Measurements from ENCODE around the gene A1CF.
"Not testable (repeated sequence)": the region's sequence is repeated elsewhere in the genome, so short reads cannot be mapped to it uniquely, and the experiment has no call there.

Gene A1CF

DNA sequence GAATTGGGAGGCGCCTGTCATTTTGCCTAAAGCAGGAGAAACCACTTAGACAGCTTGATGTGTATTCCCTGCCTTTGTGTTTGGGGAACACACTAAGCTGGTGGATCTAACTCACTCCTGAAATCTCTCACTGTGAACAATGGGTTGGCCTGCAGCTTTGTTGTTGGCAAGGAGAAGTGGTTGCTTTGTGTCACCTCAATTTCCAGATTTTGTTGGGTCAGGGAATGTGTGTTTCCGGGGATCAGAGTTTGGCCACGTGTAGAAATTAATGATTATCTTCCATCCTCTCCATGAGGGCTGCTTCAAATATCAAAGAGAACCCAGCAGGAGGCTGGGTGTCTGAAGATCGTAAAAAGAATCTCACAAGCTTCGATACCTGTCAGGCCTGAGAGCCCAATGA, 27.8 kb downstream of the A1CF start:
- DNase-seq: no peak

DNA sequence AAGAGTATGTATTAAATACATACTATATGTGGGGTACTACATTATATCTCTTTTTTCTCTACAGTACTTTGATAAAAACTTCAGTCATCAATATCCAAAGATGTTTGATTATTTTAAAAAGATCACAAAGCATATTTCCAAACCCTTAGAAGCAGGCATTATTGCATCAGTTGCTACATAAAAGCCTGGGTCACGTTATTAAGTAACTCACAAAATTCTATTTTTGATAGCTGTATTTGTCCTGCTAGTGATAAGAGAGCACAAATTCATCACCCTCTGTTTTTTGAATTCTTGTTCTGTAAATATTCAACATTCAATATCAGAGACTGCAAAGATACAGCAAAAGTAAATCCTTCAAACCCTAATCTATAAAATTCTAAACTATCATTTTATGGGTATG, 30.0 kb downstream of the A1CF start:
- DNase-seq: no peak

DNA sequence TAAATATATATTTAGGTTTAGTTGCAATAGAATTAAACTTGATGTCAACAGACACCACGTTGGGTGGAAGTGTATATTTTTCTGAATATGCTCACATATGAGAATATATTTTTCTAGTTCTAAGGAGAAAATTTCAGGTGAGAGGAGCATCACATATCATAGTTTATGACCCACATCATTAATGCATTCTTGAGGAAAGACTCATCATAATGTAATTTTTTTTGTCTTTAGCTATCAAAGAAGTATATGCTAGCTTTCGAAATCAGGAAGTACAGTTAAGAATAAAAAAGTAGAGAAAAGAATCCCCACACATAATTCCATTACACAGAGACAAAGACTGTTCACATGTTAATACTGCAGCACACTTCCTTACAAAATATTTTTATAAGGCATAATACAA, 30.4 kb downstream of the A1CF start:
- DNase-seq: no peak

DNA sequence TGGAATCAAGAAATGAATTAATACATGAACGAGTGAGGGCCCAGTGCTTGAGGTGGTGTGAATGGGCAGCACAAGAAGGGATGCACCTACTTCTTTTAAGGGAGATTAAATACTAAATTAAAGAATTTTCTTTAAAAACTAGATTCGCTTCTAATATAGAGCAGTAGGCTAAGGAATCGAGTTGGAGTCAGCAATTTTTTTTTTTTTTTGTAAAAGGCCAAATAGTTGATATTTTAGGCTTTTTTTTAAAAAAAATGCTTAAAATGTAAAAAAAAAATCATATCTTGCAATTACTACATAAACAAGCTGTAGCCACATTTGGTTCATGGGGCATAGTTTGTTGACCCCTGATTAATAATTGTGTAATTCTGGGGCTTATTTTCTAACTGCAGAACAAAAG, 31.9 kb downstream of the A1CF start:
- no peak for DNase-seq

DNA sequence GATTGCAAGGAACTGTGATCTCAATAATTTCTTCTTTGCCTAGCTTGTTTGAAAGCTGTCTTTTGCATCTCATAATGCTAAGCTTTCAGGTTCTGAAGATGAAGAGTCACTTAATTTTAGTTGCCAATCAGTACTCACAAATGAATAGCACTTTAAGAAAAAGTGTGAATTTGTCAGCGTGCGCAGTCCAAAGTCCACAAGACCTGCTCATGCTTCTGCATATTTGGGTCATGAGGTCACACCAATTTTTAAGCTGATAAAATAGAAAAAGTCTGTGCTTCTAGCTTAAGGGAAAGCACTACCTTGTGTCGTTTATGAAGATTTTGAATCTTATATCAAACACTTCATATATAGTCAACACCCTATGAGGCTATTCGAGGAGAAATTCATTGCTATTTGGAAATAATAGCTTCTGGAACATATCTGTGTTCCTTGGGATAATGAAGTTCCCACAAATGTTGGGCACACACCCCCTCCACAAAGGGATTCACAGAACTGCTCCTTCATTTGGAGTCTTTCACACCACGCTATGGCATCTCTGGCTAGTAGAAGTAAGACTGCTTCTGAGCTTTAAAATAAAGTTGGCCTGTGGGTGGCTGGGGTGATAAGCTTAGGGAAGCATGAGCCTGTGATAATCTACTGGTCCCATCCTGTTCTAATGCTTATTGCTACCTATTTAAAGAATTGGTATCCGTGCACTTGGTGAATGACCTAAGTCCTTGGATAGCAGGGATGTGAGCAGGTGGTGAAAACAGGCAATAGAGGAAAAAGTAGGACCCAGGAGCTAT, 33.3 kb downstream of the A1CF start:
- DNase-seq: no peak

DNA sequence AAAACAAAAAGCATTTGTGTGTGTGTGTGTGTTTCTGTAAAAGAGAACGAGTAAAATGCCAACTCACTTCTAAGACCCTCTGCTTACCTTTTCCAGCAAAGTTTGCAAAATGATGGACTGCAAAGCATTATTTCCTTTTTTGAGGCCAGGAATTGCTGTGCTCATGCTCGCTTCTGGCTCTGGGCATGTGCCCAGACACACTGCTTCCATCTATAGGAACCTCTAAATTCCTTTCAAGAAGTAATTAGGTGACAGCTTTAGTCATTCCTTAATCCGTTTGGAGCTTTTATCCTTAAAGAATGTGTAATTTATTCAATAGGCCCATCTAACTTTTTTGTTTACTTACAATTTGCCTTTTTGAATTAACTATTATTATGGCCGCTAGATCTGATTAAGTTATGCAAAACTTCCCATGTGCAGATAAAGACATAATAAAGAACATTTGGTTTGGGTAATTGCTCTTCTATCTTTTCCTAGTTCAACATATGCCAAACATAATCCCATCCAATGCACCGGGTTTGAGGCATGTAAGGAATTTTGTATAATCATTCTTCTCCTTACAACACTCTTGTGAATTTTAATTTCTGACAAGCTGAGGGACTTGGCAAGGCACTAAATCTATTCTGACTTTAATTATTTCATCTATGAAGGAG, 34.7 kb downstream of the A1CF start:
- DNase-seq: no peak

DNA sequence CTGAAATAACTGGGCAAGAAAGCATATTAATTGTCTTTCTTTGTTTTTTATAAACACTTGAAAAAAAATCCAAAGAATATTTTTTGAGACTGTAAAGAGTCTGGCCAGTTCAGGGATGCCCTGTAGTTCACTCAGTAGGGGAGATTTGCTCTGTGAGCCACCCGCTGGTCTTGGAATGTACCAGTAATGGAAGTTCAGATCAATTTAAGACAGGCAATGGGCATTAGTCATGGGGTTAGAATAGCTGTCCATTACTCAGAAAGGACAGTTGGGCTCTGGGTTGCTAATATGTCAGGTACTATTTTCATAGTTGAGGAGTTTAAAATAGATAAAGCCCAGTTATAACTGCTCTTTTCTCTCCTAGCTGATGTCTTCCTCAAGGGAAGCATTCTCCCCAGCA, 38.7 kb downstream of the A1CF start:
- no peak for DNase-seq

DNA sequence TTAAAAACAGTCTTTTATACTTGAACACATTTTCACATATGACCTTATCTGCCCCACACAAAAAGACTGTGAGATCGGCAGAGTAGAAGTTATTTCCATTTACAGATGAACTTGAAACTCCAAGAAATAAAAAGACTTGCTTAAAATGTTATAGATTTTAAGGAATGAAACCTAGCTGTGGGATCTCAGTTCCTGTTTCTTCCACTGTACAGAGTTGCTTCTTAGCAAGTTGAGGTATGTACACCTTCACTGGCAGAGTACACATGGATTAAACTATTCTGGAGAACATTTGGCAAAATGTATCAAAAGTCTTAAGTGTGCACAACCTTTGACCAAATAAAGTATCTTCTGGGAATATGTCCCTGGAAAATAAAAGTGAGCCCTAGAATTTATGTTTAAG, 48.3 kb downstream of the A1CF start:
- no peak for DNase-seq

DNA sequence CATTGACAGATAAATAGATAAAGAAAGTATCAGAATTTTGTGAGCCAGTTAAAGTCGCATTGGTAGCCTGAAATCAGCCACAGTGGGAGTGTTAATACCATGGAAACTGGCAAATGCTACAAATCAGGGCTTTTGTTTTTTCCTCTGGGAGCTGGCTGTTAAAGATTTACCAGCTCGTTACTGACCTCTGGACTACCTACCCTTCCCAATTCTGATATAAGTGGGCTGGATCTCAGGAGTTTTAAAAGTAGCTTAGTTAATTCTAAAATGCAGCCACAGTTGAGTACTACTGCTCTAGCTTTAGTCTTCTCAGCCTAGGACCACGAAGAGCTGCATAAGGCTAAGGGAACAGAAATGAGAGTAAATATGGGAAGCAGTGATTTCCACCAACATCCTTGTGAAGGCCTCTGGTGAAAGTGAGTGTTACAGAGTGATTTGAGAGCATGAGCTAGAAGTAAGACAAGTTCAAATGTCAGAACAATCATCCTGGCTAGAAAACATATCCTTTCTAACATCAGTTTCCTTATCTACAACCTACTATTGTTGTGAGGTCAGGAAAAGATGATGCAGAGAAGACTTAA, 53.2 kb downstream of the A1CF start:
- DNase-seq: no peak

DNA sequence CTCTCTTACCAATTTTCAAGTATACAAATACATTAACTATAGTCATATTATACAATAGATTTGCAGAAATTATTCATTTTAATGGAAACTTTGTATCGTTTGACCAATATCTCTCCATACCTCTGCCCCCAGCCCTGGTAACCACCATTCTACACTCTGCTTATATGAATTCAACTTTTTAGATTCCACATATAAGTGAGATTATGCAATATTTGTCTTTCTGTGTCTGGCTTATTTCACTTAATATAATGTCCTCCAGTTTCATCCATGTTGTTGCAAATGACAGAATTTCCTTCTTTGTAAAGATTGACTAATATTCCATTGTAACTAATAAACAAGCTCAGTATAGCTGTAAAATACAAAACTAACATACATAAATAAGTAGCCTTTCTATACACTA, 55.4 kb downstream of the A1CF start:
- DNase-seq: no peak

DNA sequence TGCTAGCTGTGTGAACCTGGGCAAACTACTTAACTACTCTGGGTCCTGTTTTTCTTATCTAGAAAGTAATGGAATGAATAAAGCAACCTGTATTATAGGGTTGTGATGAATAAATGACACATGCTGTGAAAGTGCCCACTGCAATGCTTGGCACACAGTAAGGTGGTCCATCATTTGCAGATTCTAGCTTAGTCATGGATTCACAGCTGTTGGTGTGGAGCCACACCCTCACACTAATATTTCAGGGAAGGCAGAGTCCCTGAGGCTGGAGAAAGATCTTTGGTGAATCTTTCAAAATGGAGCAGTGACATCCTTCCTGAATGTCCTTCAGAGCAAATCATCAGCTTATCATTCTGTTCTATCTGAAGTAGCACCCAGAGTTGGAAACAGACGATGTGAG, 60.6 kb downstream of the A1CF start:
- no peak for DNase-seq

DNA sequence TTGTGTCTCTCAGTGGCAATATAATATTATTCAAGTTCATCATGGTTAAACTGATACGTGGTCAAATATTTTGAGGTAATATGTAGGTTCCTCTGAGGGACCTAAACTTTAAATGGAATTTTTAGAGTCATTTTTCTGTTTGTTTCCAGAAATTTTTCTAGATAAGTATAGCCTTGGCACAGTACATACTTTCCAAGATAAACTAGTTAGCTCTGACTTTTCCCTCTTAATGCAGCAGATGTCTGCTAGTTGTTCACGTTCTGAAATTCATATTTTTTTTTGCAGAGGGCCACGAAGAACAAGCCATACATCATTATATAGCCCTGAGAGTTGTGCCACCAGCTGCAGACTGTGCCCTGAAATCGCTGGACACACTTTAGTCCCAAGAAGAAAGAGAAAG, 61.6 kb downstream of the A1CF start:
- DNase-seq: no peak

DNA sequence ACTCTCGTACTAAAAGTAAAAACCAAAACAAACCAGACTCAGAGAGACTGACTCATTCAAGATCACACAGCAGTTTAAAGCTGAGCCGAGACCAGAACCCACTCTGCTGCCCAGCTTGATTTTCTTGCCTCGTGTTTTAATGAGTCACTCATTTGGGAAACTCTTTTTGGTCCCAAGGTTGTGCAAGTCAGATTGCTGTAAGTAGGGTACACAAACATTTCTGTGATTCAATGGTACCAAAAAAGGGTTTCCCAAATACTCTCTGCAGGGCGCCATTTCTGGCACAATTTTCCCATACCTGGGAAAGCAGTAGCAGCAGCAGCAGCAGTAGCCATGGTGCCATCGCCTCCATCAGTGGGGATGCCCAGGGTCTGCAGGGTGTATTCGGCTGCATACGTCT, 75.8 kb downstream of the A1CF start:
- no peak for DNase-seq

DNA sequence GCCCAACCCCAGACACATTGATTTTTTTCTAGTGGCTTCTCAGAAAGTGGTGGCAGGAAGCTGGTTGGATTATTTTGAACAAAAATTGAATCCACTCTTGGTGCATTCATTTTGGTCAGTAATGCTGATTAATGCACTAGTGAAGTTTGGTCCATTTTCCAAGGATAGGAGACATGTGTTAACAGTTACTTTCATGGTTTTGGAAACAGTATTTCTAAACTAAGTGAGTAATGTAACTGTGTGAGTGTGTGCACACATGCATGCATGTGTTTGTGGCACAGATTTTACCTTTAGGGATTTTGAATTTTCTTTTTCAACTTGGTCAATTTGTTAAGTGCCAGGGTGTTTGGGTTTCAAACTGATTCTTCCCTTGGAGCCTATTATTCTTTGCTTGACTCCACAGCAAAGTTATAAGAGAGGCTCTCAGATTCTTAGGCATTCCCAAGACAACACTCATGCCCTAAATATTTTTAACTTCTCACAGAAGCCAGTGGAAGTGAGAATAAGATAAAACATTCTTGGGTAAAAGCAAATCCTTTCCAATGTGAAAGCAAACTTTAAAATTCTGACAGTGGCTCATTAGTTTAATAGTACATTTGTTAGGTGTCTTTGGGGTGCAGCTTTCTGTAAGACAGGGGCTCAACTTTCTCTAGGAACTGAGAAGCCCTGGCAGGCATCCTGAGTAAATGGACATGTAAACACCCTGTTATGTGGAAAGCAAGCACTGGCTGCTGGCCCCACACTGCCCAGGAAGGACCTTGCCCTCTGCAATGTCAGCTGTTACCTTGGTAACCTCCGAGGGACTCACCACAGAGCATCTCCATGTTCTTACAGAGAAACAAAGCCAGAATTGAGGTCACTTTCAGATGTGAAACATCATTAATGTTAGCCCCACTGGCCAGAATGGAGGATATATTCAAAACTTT, 77.3 kb downstream of the A1CF start:
- DNase-seq: no peak

DNA sequence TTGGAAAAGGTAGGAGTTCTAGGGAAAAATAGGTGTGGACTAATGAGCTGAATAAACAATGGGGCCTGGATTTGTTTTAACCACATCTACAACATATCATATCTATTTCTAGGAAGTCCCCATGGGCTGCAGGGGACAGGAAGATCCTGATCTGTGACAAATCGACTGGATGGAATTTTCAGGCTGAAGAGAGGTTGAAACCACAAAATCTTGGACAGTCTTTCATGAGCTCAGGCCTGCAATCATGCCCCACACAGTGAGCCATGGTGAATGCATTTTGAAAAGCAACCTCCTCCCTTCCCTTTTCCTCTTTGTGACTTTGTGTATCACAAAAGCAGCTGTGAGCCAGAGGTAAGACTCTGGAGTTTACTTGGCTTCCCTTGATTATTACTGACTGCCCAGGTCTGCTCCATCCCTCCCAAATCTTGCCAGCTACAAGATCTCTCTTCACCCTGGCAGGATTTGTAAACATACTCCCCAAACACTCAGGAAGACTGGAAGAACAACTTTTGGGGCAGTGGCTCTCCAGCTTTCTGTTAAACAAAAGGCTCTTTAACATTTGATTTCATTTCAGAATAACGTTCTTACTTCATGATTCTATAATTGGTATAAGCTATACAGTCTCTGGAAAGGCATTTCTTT, 79.3 kb downstream of the A1CF start:
- no peak for DNase-seq

DNA sequence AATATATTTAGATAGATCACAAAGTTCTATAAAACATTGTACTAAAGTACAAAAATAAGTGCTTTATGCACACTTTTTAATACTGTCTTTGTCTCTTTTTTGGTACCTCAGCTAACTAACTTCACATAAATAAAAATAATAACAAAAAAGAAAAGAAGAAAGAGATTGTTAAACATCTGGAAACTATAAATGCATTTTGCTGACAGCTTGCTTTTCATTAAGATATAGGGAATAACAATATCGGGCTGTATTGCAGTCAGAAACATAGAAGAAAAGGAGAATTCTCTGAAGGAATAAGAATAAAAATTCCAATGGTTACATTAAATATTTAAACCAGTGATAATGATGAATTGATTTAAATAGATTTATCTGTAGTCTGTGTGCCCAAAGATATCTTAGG, 85.8 kb downstream of the A1CF start:
- no peak for DNase-seq

DNA sequence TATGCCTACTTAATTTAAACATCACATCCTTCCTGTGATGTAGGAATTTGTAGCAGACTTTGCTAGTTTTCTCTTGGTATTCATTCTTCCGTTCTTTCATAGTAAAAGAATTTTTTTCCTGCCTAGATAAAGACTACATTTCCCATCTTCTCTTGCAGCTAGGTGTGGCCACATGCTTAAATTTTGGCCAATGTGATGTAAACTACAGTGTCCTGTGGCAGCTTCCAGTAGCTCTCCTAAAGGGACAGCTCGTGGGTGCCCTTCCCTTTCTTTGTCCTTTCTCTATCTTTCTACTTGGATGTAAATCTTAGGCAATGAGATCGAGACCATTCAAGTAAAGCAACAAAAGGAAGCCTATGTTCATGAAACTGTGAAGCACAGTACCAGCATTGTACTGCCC, 87.1 kb downstream of the A1CF start:
- no peak for DNase-seq

DNA sequence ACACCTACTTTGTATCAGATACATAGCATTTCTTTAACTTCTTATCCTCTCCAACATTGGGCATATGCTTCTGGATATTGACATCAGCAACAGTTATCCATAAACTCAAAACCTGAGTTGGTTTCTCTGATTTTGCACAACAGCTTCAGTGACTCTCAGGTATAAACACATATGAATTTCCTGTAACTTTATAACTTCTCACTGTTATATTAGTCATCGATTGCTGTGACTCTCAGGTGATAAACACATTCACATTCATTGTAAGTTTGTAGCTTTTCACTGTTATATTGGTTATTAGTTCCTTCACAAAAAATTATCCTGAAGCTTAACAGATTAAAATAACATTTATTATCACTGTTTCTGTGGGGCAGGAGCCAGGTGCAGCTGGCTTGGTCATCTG, 88.7 kb downstream of the A1CF start:
- DNase-seq: no peak

DNA sequence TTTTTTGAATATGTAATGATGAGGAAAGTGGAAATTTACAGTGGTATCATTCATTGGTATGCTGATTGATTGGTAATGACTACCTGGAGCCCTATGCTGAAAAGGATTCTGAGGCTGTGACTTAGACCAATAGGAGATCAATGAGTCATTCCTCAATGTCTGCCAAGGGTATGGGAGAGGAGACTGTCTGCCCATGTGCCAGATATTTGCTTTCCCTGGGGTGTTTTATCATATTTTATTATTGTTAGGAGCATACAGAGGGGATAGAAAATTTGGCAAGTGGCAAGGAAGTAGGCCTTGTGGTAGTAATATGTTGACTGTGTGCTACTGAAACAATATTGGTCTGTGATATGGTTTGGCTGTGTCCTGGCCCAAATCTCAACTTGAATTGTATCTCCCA, 90.9 kb downstream of the A1CF start:
- DNase-seq: no peak

DNA sequence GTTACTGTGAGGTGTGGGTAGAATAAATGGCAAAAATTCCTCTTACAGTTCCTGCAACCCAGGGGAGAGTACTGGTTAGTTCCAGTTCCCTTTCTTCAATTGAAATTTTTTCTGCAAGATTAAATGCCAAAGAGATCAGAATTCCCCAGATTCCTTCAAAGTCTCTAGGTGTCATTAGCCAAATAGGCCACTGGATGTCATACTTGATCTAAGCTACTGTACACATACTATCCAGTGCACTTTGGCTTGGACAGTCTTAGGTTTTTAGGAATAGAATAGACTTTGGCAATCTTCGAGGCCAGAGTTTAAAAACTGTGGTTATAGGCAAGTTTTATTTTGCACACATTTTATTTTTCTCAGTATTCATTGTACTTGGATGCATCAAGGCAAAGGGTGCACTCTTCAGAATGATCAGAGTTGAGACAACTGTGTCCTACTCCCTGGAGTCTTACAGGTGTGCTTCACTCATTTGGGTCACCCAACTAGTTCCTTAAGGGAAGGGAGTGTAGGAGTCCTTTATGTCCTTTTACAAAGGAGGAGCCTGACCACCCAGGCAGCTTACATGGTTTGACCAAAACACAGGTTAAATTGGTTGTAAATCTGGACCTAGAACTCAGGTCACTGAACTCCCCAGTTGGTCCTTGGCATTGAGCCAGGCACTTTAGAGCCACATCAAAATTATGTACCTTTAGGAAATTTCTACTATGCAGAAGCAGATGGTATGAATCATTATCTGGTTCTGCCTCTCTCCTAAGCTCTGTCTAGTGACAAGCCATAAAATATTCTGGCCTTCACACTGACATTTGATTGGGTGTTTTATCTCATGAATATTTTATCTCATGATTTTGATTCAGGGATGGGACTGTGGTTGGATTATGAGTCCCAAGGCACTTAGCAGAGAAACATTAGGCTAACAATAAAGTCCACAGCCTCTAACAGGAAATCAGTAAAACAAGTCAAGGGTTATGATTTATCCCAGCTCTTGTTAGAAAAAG, 96.2 kb downstream of the A1CF start:
- DNase-seq: no peak

DNA sequence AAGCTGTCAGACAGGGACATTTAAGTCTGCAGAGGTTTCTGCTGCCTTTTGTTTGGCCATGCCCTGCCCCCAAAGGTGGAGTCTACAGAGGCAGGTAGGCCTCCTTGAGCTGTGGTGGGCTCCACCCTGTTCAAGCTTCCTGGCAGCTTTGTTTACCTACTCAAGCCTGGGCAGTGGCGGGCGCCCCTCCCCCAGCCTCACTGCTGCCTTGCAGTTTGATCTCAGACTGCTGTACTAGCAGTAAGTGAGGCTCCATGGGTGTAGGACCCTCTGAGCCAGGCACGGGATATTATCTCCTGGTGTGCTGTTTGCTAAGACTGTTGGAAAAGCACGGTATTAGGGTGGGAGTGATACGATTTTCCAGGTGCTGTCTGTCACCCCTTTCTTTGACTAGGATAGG, 97.5 kb downstream of the A1CF start:
- not testable (repeated sequence) for DNase-seq

DNA sequence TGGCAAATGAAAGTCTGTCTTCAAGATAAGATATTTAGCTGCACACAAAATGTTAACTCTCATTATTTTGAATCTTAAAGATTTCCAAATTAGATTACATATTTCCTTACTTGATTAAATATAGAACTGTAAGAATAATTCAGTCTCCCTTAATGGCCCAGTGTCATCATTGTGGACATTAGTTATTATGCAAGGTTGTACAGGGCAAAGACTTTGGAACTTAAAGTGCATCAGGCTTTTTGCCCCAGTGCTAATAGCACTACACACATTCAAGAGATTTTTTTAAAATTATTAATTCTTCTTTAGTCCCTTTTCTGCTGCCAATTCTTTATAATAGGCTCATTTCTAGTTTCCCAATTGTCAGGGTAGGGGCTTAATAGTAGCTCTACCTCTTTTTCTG, 103.4 kb downstream of the A1CF start:
- DNase-seq: not testable (repeated sequence)
